GM12873 (cell line): ENCODE measurements around the gene CEL.

Experiments used
- CTCF ChIP-seq: IDR thresholded peaks from 2 replicates; pipeline ENCODE4 v1.5.1; 2012; ENCODE audit warnings: low read depth, mild to moderate bottlenecking, moderate library complexity, low read length, control low read depth; ENCODE audit not compliant: insufficient read depth; ENCODE audit errors: missing control alignments

The CEL gene

GRCh38 chr9:133041958-133042357, 19.8 kb upstream of the CEL start:
- no peak for TF ChIP-seq CTCF

GRCh38 chr9:133042676-133043075, 19.1 kb upstream of the CEL start:
- no peak for TF ChIP-seq CTCF

- no peak for TF ChIP-seq CTCF
Measured at GRCh38 chr9:133043449-133044035, 18.2 kb upstream of the CEL start.

GRCh38 chr9:133044125-133044524, 17.7 kb upstream of the CEL start:
- no peak for TF ChIP-seq CTCF

GRCh38 chr9:133044661-133045060, 17.1 kb upstream of the CEL start:
- no peak for TF ChIP-seq CTCF

GRCh38 chr9:133045132-133045531, 16.6 kb upstream of the CEL start:
- TF ChIP-seq CTCF = no peak

- TF ChIP-seq CTCF = no peak
Measured at GRCh38 chr9:133046196-133046899, 15.4 kb upstream of the CEL start.
